ENCODE results near the gene SLIT3.

SLIT3 gene

DNA sequence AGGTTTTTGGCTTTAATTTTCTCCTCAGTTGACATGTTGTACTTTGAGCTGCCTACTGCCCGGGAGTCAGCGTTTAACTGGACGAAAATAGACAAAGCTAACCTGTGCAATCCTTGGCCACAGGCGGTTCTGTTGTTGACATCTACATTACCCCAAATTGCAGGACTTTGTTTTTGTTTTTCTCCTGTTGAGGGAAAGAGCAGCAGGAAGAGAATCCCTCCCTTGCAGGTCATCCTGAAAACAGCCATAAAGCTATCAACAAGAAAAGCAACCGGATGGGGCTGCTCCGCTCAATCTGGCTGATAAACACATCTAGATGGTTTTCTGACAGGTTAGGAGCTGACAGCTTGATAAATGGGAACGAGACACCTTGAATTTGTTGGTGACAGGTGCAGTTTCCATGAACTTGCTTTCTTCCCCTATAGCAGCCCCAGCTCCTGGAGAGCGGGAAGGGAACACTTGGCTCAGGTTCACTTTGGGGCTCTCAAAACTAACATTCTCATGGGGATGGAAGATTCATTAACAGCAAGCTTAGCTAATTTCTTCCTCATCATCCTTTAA, 331.5 kb downstream of the SLIT3 start:
- H3K9me3 ChIP-seq (ENCODE audit: insufficient read depth, low read length), result no peaks in the 10 kb centered on the region
- TF ChIP-seq EZH2phosphoT487 (IDR thresholded peaks at IDR 0.05; ENCODE audit: low read depth), result no peak
- TF ChIP-seq, protein P1, sequence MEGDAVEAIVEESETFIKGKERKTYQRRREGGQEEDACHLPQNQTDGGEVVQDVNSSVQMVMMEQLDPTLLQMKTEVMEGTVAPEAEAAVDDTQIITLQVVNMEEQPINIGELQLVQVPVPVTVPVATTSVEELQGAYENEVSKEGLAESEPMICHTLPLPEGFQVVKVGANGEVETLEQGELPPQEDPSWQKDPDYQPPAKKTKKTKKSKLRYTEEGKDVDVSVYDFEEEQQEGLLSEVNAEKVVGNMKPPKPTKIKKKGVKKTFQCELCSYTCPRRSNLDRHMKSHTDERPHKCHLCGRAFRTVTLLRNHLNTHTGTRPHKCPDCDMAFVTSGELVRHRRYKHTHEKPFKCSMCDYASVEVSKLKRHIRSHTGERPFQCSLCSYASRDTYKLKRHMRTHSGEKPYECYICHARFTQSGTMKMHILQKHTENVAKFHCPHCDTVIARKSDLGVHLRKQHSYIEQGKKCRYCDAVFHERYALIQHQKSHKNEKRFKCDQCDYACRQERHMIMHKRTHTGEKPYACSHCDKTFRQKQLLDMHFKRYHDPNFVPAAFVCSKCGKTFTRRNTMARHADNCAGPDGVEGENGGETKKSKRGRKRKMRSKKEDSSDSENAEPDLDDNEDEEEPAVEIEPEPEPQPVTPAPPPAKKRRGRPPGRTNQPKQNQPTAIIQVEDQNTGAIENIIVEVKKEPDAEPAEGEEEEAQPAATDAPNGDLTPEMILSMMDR (IDR thresholded peaks at IDR 0.05; ENCODE audit: low read depth, low read length), result no peak
- H3K4me1 ChIP-seq (ENCODE audit: low read length), result peaks cover 8% of the 10 kb centered on the region
- H3K27me3 ChIP-seq (ENCODE audit: low read depth, low read length), result peaks cover 62% of the 10 kb centered on the region
- no peaks in the 10 kb centered on the region for H3K79me2 ChIP-seq (ENCODE audit: low read length)
- H3K27ac ChIP-seq (ENCODE audit: low read length), result no peak overlapping the region
- no peak overlapping the region for H3K4me2 ChIP-seq (ENCODE audit: low read length)
- no peaks in the 10 kb centered on the region for H3K36me3 ChIP-seq (replicated peaks; ENCODE audit: low read depth, low read length)
- H3K9ac ChIP-seq (ENCODE audit: low read length), result no peak overlapping the region
- H3K4me3 ChIP-seq (ENCODE audit: low read length), result no peak overlapping the region
- no peak overlapping the region for H2AFZ ChIP-seq (ENCODE audit: low read depth, low read length)
- H4K20me1 ChIP-seq (ENCODE audit: insufficient read depth, low read length), result 0 out of 2 replicates have a peak, but pooled peaks cover 3% of the 10 kb centered on the region

DNA sequence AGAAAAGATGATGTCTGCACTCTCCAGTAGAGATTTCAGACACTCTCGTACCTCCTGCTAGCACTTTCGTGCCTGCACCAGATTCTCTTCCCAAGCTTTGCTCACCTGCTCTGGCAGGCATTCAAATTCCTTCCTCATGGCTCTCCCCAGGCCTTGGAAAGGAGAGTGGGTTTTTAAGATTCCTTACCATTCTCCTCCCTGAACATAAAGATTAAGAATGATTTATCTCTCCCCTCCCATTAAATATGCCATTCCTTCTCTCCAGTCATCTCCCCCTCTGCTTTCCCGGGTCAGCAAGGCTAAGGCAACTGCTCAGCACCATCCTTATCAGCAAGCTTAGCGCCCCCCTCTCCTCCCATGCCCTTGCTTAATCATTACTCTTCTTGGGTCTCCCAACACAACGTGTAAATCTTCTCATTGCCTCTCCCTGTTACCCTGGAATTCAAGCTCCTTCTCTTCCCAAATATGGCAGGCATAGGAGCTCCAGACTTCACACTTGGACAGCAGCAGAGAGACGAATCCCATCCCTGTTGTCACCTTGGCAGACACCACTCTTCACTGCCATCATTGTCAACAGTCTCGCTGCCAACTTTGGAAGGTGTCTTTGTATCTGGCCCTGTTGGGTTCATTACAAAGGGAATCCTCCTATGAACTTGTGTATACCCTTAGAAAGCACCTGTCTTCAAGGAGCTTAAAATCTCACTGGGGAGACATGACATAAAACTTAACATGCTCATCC, 332.9 kb downstream of the SLIT3 start:
- H3K27me3 ChIP-seq (ENCODE audit: low read depth, low read length), result peaks cover 66% of the 10 kb centered on the region
- no peaks in the 10 kb centered on the region for H3K9me3 ChIP-seq (ENCODE audit: insufficient read depth, low read length)
- no peak overlapping the region for H3K27ac ChIP-seq (ENCODE audit: low read length)
- no peak for TF ChIP-seq EZH2phosphoT487 (IDR thresholded peaks at IDR 0.05; ENCODE audit: low read depth)
- TF ChIP-seq, protein P1 (IDR thresholded peaks at IDR 0.05; ENCODE audit: low read depth, low read length), result no peak
- no peak overlapping the region for H2AFZ ChIP-seq (ENCODE audit: low read depth, low read length)
- H3K4me2 ChIP-seq (ENCODE audit: low read length), result no peak overlapping the region
- no peak overlapping the region for H3K9ac ChIP-seq (ENCODE audit: low read length)
- no peak overlapping the region for H3K4me3 ChIP-seq (ENCODE audit: low read length)
- 0 out of 2 replicates have a peak, but pooled peaks cover 4% of the 10 kb centered on the region for H4K20me1 ChIP-seq (ENCODE audit: insufficient read depth, low read length)
- H3K4me1 ChIP-seq (ENCODE audit: low read length), result no peaks in the 10 kb centered on the region
- H3K79me2 ChIP-seq (ENCODE audit: low read length), result no peaks in the 10 kb centered on the region
- H3K36me3 ChIP-seq (replicated peaks; ENCODE audit: low read depth, low read length), result no peaks in the 10 kb centered on the region

DNA sequence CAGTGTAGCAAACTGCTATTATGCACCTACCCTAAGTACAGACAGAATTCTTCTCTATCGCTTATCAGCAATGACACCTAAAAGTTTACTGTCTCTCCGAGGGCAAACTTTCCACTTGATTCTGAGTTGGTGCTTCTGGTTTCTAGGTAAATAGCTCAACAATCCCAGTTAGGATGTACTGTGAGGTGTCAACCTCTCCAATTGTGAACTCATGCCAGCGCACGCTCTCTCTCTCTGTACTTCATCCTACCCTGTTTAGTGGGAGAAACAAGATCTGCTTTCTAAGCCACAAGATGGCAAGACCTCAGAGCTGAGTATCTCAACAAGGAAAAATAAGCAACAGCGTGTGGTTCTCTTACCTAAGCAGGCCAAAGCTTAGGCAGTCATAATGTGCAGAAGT, 335.3 kb downstream of the SLIT3 start:
- H3K36me3 ChIP-seq (replicated peaks; ENCODE audit: low read depth, low read length), result no peaks in the 10 kb centered on the region
- H2AFZ ChIP-seq (ENCODE audit: low read depth, low read length), result no peak overlapping the region
- peaks cover 53% of the 10 kb centered on the region for H3K27me3 ChIP-seq (ENCODE audit: low read depth, low read length)
- no peak overlapping the region for H3K27ac ChIP-seq (ENCODE audit: low read length)
- 0 out of 2 replicates have a peak, but pooled peaks cover 4% of the 10 kb centered on the region for H4K20me1 ChIP-seq (ENCODE audit: insufficient read depth, low read length)
- no peak overlapping the region for H3K4me3 ChIP-seq (ENCODE audit: low read length)
- H3K9me3 ChIP-seq (ENCODE audit: insufficient read depth, low read length), result no peaks in the 10 kb centered on the region
- no peaks in the 10 kb centered on the region for H3K4me1 ChIP-seq (ENCODE audit: low read length)
- no peak overlapping the region for H3K4me2 ChIP-seq (ENCODE audit: low read length)
- no peak for TF ChIP-seq EZH2phosphoT487 (IDR thresholded peaks at IDR 0.05; ENCODE audit: low read depth)
- TF ChIP-seq, protein P1 (IDR thresholded peaks at IDR 0.05; ENCODE audit: low read depth, low read length), result no peak
- H3K9ac ChIP-seq (ENCODE audit: low read length), result no peak overlapping the region
- no peaks in the 10 kb centered on the region for H3K79me2 ChIP-seq (ENCODE audit: low read length)

DNA sequence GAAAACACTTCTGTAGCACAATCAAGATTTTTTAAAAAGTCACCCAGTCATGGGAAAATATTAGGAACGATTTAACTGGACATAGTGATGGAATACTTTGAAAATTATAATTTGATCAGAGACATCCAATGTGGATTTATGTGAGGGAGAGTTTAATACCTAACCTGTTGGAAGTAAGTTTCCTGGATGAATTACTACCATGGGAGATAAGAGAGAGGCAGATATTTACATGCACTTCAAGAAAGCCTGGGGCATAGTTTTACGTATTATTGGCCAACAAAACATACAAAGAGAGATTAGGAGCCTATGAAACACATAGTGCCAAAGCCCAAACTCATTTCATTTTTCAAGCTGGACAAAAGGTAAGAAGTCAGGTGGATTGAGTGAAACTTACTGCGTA, 336.8 kb downstream of the SLIT3 start:
- Histone ChIP-seq H3K9me3 (ENCODE audit: insufficient read depth, low read length) (no peaks in the 10 kb centered on the region), H3K9ac (ENCODE audit: low read length) (no peak overlapping the region), H3K27ac (ENCODE audit: low read length) (no peak overlapping the region), H3K4me1 (ENCODE audit: low read length) (no peaks in the 10 kb centered on the region), H3K4me3 (ENCODE audit: low read length) (no peak overlapping the region), H3K4me2 (ENCODE audit: low read length) (no peak overlapping the region), H3K79me2 (ENCODE audit: low read length) (no peaks in the 10 kb centered on the region), H4K20me1 (ENCODE audit: insufficient read depth, low read length) (0 out of 2 replicates have a peak, but pooled peaks cover 4% of the 10 kb centered on the region), H3K27me3 (ENCODE audit: low read depth, low read length) (peaks cover 65% of the 10 kb centered on the region), H3K36me3 (replicated peaks; ENCODE audit: low read depth, low read length) (no peaks in the 10 kb centered on the region), H2AFZ (ENCODE audit: low read depth, low read length) (no peak overlapping the region)
- TF ChIP-seq EZH2phosphoT487 (IDR thresholded peaks at IDR 0.05; ENCODE audit: low read depth), result no peak
- TF ChIP-seq, protein P1 (IDR thresholded peaks at IDR 0.05; ENCODE audit: low read depth, low read length), result no peak
